Measurements from ENCODE around the gene NOL3. TPM values are rescaled to one million over a fixed set of nuclear protein-coding genes. Genes with fewer than 3 reads are reported as not detected.

NOL3 gene
- total RNA-seq, 1 experiment from 2014 or later = 8.5 TPM

DNA sequence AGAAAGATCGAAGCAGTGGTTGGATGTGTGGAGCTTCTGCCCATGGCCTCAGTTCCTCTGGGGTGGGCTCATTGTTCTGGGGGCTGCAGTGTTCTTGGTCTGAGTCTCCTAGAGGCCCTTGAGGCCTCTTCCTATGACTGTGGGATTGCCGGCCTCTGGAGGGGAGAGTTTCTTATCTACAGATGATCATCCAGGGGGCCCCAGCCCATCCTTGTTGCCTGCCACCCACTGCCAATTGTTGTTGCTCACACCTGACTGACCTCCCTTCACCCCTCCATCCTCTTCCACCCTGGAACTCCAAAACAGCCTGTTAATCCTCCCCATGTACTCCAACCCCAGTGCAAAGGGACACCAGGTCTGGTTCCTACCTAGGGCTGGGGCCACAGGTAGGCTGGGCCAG, 25.4 kb upstream of the NOL3 start (continued):
- no peak for TF ChIP-seq NFYB (CRISPR knock-in tag; conservative IDR thresholded peaks at IDR 0.05; ENCODE audit: low read depth)

DNA sequence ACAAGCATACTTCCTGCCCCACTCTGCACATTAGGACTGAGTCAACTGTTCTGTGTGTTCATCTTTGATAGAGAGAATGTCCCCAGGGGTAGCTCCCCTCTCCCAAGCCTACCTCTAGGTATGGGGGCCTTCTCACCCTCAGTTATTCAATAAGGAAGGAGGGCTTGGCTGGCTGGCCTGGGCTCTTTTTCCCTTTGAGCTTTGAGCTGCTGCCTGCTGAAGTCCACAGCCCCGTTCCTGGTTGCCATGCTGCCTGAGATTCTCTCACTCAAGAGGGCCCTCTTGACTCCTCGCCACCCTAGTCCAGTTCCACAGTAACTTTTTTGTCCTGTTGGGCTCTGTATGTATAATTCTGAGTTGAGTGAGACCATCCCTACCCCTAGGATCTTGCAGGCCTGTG, 24.6 kb upstream of the NOL3 start:
- no peaks in the 10 kb centered on the region for H3K9me3 Mint-ChIP-seq
- ATAC-seq (no peak), DNase-seq (ENCODE audit: low spot score) (no peak)
- ChIA-PET POLR2A (no interaction called here), CTCF (interaction anchor here (0.5 to 3.6 kb wide), 3 partner anchors 10 to 133 kb away, joined by 3 to 10 read pairs (median 4); no protein-coding TSS in a partner anchor)
- H3K4me1 Mint-ChIP-seq = no peaks in the 10 kb centered on the region
- peaks cover 29% of the 10 kb centered on the region for H3K36me3 Mint-ChIP-seq
- no peak overlapping the region for H3K27ac Mint-ChIP-seq
- no peak overlapping the region for H3K4me3 Mint-ChIP-seq
- H3K27me3 Mint-ChIP-seq (ENCODE audit: low read depth) = peaks cover 7% of the 10 kb centered on the region
- TF ChIP-seq SMAD4 (CRISPR knock-in tag; IDR thresholded peaks at IDR 0.05) (no peak), JAZF1 (CRISPR knock-in tag; IDR thresholded peaks at IDR 0.05) (no peak), NFYB (CRISPR knock-in tag; conservative IDR thresholded peaks at IDR 0.05; ENCODE audit: low read depth) (no peak), ZNF671 (CRISPR knock-in tag; IDR thresholded peaks at IDR 0.05) (no peak), ATF1 (CRISPR knock-in tag; IDR thresholded peaks at IDR 0.05) (no peak)
- TF ChIP-seq, protein P1, sequence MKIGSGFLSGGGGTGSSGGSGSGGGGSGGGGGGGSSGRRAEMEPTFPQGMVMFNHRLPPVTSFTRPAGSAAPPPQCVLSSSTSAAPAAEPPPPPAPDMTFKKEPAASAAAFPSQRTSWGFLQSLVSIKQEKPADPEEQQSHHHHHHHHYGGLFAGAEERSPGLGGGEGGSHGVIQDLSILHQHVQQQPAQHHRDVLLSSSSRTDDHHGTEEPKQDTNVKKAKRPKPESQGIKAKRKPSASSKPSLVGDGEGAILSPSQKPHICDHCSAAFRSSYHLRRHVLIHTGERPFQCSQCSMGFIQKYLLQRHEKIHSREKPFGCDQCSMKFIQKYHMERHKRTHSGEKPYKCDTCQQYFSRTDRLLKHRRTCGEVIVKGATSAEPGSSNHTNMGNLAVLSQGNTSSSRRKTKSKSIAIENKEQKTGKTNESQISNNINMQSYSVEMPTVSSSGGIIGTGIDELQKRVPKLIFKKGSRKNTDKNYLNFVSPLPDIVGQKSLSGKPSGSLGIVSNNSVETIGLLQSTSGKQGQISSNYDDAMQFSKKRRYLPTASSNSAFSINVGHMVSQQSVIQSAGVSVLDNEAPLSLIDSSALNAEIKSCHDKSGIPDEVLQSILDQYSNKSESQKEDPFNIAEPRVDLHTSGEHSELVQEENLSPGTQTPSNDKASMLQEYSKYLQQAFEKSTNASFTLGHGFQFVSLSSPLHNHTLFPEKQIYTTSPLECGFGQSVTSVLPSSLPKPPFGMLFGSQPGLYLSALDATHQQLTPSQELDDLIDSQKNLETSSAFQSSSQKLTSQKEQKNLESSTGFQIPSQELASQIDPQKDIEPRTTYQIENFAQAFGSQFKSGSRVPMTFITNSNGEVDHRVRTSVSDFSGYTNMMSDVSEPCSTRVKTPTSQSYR (CRISPR knock-in tag; IDR thresholded peaks at IDR 0.05) = no peak
- TF ChIP-seq, protein P2, sequence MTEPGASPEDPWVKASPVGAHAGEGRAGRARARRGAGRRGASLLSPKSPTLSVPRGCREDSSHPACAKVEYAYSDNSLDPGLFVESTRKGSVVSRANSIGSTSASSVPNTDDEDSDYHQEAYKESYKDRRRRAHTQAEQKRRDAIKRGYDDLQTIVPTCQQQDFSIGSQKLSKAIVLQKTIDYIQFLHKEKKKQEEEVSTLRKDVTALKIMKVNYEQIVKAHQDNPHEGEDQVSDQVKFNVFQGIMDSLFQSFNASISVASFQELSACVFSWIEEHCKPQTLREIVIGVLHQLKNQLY (CRISPR knock-in tag; IDR thresholded peaks at IDR 0.05) = no peak
- TF ChIP-seq, protein P3, sequence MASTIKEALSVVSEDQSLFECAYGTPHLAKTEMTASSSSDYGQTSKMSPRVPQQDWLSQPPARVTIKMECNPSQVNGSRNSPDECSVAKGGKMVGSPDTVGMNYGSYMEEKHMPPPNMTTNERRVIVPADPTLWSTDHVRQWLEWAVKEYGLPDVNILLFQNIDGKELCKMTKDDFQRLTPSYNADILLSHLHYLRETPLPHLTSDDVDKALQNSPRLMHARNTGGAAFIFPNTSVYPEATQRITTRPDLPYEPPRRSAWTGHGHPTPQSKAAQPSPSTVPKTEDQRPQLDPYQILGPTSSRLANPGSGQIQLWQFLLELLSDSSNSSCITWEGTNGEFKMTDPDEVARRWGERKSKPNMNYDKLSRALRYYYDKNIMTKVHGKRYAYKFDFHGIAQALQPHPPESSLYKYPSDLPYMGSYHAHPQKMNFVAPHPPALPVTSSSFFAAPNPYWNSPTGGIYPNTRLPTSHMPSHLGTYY (CRISPR knock-in tag; IDR thresholded peaks at IDR 0.05) = no peak

GRCh38 chr16:67146523-67147357, 23.6 kb upstream of the NOL3 start:
- Mint-ChIP-seq H3K9me3 (no peaks in the 10 kb centered on the region), H3K4me3 (no peak overlapping the region), H3K27me3 (ENCODE audit: low read depth) (peaks cover 16% of the 10 kb centered on the region), H3K36me3 (peaks cover 25% of the 10 kb centered on the region), H3K4me1 (peaks cover 7% of the 10 kb centered on the region), H3K27ac (no peak overlapping the region)
- DNase-seq (ENCODE audit: low spot score) (no peak), ATAC-seq (no peak)
- ChIA-PET POLR2A (no interaction called here), CTCF (interaction anchor here (0.9 to 3.6 kb wide), 3 partner anchors 9 to 186 kb away, joined by 3 to 10 read pairs (median 4); partner anchors contain the start of gene CES3)
- TF ChIP-seq GTF2I (CRISPR knock-in tag; conservative IDR thresholded peaks at IDR 0.05) = no peak
- no peak for TF ChIP-seq ELF4 (CRISPR knock-in tag; IDR thresholded peaks at IDR 0.05; ENCODE audit: low read depth)
- no peak for TF ChIP-seq FOXP4 (CRISPR knock-in tag; IDR thresholded peaks at IDR 0.05)
- TF ChIP-seq NFATC4 (CRISPR knock-in tag; IDR thresholded peaks at IDR 0.05) = no peak
- TF ChIP-seq, protein P4, sequence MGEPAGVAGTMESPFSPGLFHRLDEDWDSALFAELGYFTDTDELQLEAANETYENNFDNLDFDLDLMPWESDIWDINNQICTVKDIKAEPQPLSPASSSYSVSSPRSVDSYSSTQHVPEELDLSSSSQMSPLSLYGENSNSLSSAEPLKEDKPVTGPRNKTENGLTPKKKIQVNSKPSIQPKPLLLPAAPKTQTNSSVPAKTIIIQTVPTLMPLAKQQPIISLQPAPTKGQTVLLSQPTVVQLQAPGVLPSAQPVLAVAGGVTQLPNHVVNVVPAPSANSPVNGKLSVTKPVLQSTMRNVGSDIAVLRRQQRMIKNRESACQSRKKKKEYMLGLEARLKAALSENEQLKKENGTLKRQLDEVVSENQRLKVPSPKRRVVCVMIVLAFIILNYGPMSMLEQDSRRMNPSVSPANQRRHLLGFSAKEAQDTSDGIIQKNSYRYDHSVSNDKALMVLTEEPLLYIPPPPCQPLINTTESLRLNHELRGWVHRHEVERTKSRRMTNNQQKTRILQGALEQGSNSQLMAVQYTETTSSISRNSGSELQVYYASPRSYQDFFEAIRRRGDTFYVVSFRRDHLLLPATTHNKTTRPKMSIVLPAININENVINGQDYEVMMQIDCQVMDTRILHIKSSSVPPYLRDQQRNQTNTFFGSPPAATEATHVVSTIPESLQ (CRISPR knock-in tag; IDR thresholded peaks at IDR 0.05) = no peak
- TF ChIP-seq, protein P5, sequence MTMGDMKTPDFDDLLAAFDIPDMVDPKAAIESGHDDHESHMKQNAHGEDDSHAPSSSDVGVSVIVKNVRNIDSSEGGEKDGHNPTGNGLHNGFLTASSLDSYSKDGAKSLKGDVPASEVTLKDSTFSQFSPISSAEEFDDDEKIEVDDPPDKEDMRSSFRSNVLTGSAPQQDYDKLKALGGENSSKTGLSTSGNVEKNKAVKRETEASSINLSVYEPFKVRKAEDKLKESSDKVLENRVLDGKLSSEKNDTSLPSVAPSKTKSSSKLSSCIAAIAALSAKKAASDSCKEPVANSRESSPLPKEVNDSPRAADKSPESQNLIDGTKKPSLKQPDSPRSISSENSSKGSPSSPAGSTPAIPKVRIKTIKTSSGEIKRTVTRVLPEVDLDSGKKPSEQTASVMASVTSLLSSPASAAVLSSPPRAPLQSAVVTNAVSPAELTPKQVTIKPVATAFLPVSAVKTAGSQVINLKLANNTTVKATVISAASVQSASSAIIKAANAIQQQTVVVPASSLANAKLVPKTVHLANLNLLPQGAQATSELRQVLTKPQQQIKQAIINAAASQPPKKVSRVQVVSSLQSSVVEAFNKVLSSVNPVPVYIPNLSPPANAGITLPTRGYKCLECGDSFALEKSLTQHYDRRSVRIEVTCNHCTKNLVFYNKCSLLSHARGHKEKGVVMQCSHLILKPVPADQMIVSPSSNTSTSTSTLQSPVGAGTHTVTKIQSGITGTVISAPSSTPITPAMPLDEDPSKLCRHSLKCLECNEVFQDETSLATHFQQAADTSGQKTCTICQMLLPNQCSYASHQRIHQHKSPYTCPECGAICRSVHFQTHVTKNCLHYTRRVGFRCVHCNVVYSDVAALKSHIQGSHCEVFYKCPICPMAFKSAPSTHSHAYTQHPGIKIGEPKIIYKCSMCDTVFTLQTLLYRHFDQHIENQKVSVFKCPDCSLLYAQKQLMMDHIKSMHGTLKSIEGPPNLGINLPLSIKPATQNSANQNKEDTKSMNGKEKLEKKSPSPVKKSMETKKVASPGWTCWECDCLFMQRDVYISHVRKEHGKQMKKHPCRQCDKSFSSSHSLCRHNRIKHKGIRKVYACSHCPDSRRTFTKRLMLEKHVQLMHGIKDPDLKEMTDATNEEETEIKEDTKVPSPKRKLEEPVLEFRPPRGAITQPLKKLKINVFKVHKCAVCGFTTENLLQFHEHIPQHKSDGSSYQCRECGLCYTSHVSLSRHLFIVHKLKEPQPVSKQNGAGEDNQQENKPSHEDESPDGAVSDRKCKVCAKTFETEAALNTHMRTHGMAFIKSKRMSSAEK (CRISPR knock-in tag; IDR thresholded peaks at IDR 0.05; ENCODE audit: borderline replicate concordance) = no peak
